ENCODE data around the gene ZCCHC4.

DNA sequence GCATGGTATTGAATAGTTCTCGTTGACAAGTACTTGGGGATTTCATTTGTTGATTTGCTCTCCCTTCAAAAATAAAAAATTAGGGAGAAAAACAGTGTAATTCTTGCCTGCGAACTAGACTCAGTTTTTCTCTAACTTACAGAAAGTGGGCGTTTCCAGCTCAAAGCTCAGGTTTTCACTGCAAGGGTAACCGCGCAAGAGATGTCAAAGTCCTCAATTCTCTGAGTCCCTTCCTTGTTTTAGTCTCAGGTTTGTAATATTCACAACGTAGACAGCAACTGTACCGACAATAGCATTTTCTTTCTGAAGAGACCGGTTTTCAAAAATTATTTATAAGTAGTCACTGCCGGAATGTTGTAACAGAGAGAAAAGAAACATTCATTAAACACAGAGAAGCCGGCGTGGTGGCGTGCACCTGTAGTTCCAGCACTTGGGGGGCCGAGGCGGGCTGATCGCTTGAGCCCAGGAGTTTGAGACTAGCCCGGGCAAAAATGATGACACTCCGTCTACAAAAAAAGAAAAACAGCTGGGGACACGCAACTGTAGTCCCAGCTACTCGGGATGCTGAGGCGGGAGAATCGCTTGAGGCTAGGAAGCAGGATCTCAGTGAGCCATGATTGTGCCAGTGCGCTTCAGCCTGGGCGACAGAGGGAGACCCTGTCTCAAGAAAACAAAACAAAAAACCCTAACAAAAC is 774 bp downstream of the ZCCHC4 start:
- TF ChIP-seq CTCF (IDR thresholded peaks at IDR 0.05) (no peak), POLR2A (IDR thresholded peaks at IDR 0.05) (no peak), POLR2AphosphoS5 (IDR thresholded peaks at IDR 0.05) (no peak)
